Measurements from ENCODE around the gene GLI1. TPM values are rescaled to one million over a fixed set of nuclear protein-coding genes. Genes with fewer than 3 reads are reported as not detected.
"Not testable (repeated sequence)": the region's sequence is repeated elsewhere in the genome, so short reads cannot be mapped to it uniquely, and the experiment has no call there.

The GLI1 gene
- total RNA-seq, 2 donors from 2014 or later: 0.48 to 1.4 TPM

DNA sequence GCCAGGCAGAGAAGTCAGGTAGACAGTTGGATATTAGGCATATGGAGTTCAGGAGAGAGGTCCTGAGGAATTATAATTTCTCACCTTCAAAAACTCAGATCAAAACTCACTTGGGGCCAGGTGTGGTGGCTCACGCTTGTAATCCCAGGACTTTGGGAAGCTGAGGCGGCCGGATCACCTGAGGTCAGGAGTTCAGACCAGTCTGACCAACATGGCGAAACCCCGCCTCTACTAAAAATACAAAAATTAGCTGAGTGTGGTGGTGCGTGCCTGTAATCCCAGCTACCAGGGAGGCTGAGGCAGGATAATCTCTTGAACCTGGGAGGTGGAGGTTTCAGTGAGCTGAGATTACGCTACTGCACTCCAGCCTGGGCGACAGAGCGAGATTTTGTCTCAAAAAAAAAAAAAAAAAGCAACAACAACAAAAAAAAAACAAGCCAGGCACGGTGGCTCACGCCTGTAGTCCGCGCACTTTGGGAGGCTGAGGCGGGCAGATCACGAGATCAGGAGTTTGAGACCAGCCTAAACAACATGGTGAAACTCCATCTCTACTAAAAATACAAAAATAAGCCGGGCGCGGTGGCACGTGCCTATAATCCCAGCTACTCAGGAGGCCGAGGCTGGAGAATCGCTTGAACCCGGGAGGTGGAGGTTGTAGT, 42.9 kb downstream of the GLI1 start:
- not testable (repeated sequence) for H3K4me1 Mint-ChIP-seq; H3K4me3 Mint-ChIP-seq; H3K27me3 Mint-ChIP-seq; ATAC-seq (replicated peaks); H3K9me3 Mint-ChIP-seq; H3K27ac Mint-ChIP-seq
- H3K36me3 Mint-ChIP-seq (ENCODE audit: low read depth): peaks cover 93% of the 10 kb centered on the region

DNA sequence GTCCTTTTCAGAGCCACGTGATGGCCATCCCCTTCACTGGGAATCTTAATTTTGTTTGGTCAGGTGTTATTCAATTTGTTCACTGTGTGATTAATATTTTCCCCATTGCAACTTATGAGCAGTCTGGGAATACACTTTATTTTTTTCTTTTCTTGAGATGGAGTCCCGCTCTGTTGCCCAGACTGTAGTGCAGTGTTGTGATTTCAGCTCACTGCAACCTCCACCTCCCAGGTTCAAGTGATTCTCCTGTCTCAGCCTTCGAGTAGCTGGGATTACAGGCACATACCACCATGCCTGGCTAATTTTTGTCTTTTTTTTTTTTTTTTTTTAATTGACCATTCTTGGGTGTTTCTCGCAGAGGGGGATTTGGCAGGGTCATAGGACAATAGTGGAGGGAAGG, 47.0 kb downstream of the GLI1 start:
- not testable (repeated sequence) for H3K27me3 Mint-ChIP-seq; ATAC-seq (replicated peaks); H3K9me3 Mint-ChIP-seq; H3K27ac Mint-ChIP-seq; H3K4me1 Mint-ChIP-seq; H3K4me3 Mint-ChIP-seq
- H3K36me3 Mint-ChIP-seq (ENCODE audit: low read depth): peaks cover 88% of the 10 kb centered on the region

- not testable (repeated sequence) for H3K9me3 Mint-ChIP-seq; H3K4me1 Mint-ChIP-seq; H3K27me3 Mint-ChIP-seq; ATAC-seq (replicated peaks); H3K27ac Mint-ChIP-seq; H3K4me3 Mint-ChIP-seq
- H3K36me3 Mint-ChIP-seq (ENCODE audit: low read depth): peaks cover 88% of the 10 kb centered on the region
Measured at GRCh38 chr12:57507796-57508195, 48.2 kb downstream of the GLI1 start.

DNA sequence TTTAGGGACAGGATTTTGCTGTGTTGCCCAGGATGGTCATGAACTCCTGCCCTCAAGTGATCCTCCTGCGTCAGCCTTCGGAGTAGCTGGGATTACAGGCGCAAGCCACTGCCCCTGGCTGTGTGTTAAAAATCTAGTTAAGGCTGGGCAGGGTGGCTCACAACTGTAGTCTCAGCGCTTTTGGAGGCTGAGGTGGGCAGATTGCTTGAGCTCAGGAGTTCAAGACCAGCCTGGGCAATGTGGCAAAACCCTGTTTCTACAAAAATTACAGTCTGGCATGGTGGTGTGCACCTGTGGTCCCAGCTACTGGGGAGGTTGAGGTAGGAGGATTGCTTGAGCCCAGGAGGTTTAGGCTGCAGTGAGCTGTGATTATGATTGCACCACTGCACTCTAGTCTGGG, 51.6 kb downstream of the GLI1 start:
- no peak overlapping the region for H3K27ac Mint-ChIP-seq
- no peaks in the 10 kb centered on the region for H3K27me3 Mint-ChIP-seq
- peaks cover 88% of the 10 kb centered on the region for H3K36me3 Mint-ChIP-seq (ENCODE audit: low read depth)
- no peak overlapping the region for H3K4me3 Mint-ChIP-seq
- no peaks in the 10 kb centered on the region for H3K9me3 Mint-ChIP-seq
- ATAC-seq (replicated peaks): no peak
- H3K4me1 Mint-ChIP-seq: no peaks in the 10 kb centered on the region

GRCh38 chr12:57511588-57512325, 52.2 kb downstream of the GLI1 start:
- Mint-ChIP-seq H3K27me3 (no peaks in the 10 kb centered on the region), H3K36me3 (ENCODE audit: low read depth) (peaks cover 88% of the 10 kb centered on the region), H3K27ac (peak overlapping the region; percentile 81)

DNA sequence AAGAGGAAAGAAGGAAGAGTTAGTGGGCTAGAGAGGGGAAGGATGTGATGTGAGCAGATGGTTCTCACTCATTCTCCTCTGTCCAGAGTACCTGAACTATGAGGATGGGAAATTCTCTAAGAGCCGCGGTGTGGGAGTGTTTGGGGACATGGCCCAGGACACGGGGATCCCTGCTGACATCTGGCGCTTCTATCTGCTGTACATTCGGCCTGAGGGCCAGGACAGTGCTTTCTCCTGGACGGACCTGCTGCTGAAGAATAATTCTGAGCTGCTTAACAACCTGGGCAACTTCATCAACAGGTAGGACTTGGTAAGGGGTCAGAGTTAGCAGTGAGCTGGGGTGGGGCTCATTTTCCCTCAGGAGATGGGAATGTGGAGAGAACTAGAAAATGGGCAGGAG, 53.1 kb downstream of the GLI1 start:
- Mint-ChIP-seq H3K4me1 (no peaks in the 10 kb centered on the region), H3K9me3 (no peaks in the 10 kb centered on the region), H3K27ac (peak overlapping the region; percentile 8), H3K27me3 (no peaks in the 10 kb centered on the region), H3K4me3 (no peak overlapping the region), H3K36me3 (ENCODE audit: low read depth) (peaks cover 96% of the 10 kb centered on the region)
- ATAC-seq (replicated peaks): no peak

More at GRCh38 chr12:57511588-57512325, 52.2 kb downstream of the GLI1 start:
- H3K4me3 Mint-ChIP-seq: no peak overlapping the region
- peak; percentile 5 for ATAC-seq (replicated peaks)
- H3K9me3 Mint-ChIP-seq: no peaks in the 10 kb centered on the region
- no peaks in the 10 kb centered on the region for H3K4me1 Mint-ChIP-seq

DNA sequence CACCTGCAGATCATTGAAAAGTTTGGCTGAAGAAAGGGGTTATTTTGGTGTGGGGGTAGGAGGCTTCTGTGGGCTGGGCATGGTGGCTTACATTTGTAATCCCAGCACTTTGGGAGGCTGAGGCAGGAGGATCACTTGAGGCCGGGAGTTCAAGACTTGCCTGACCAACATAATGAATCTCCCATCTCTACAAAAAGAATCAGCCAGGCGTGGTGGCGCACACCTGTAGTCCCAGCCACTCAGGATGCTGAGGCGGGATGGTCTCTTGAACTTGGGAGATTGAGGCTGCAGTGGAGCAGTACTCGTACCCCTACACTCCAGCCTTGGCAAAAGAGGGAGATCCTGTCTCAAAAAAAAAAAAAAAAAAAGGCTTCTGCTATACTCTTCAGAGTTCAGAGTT, 53.7 kb downstream of the GLI1 start:
- H3K9me3 Mint-ChIP-seq: no peaks in the 10 kb centered on the region
- H3K27me3 Mint-ChIP-seq: no peaks in the 10 kb centered on the region
- H3K36me3 Mint-ChIP-seq (ENCODE audit: low read depth): peaks cover 96% of the 10 kb centered on the region
- no peak overlapping the region for H3K4me3 Mint-ChIP-seq
- peak overlapping the region; percentile 8 for H3K27ac Mint-ChIP-seq
- H3K4me1 Mint-ChIP-seq: peaks cover 3% of the 10 kb centered on the region
- no peak for ATAC-seq (replicated peaks)

- peaks cover 96% of the 10 kb centered on the region for H3K36me3 Mint-ChIP-seq (ENCODE audit: low read depth)
- ATAC-seq (replicated peaks); H3K4me1 Mint-ChIP-seq; H3K27ac Mint-ChIP-seq; H3K27me3 Mint-ChIP-seq; H3K4me3 Mint-ChIP-seq; H3K9me3 Mint-ChIP-seq: not testable (repeated sequence)
Measured at GRCh38 chr12:57513677-57514076, 54.1 kb downstream of the GLI1 start.

- H3K36me3 Mint-ChIP-seq (ENCODE audit: low read depth): peaks cover 96% of the 10 kb centered on the region
- H3K9me3 Mint-ChIP-seq; ATAC-seq (replicated peaks); H3K4me3 Mint-ChIP-seq; H3K4me1 Mint-ChIP-seq; H3K27me3 Mint-ChIP-seq; H3K27ac Mint-ChIP-seq: not testable (repeated sequence)
Measured at GRCh38 chr12:57514246-57514645, 54.7 kb downstream of the GLI1 start.

DNA sequence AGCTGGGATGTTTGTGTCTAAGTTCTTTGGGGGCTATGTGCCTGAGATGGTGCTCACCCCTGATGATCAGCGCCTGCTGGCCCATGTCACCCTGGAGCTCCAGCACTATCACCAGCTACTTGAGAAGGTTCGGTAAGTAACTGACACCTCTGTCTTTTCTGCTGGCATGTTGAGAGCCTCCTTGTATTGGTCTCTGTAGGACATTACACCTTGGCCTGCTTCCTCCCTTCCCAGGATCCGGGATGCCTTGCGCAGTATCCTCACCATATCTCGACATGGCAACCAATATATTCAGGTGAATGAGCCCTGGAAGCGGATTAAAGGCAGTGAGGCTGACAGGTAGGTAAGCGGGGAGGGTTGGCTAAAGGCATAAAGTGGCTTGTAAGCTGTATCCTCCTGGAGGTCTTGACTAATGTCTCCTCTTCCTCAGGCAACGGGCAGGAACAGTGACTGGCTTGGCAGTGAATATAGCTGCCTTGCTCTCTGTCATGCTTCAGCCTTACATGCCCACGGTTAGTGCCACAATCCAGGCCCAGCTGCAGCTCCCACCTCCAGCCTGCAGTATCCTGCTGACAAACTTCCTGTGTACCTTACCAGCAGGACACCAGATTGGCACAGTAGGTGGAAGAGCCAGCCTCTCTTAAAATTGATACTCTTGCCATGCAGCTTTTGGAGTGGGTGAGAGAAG, 55.3 kb downstream of the GLI1 start:
- no peak for ATAC-seq (replicated peaks)
- Mint-ChIP-seq H3K27ac (no peak overlapping the region), H3K4me1 (peaks cover 12% of the 10 kb centered on the region), H3K36me3 (ENCODE audit: low read depth) (peaks cover 96% of the 10 kb centered on the region), H3K4me3 (no peak overlapping the region), H3K9me3 (no peaks in the 10 kb centered on the region), H3K27me3 (no peaks in the 10 kb centered on the region)

- no peak overlapping the region for H3K27ac Mint-ChIP-seq
- H3K4me1 Mint-ChIP-seq: peaks cover 12% of the 10 kb centered on the region
- peaks cover 100% of the 10 kb centered on the region for H3K36me3 Mint-ChIP-seq (ENCODE audit: low read depth)
- ATAC-seq (replicated peaks): no peak
- no peak overlapping the region for H3K4me3 Mint-ChIP-seq
- H3K27me3 Mint-ChIP-seq: no peaks in the 10 kb centered on the region
- no peaks in the 10 kb centered on the region for H3K9me3 Mint-ChIP-seq
Measured at GRCh38 chr12:57515408-57515933, 55.9 kb downstream of the GLI1 start.

GRCh38 chr12:57515934-57516541, 56.5 kb downstream of the GLI1 start:
- Mint-ChIP-seq H3K4me1 (peaks cover 12% of the 10 kb centered on the region), H3K27me3 (no peaks in the 10 kb centered on the region), H3K36me3 (ENCODE audit: low read depth) (peaks cover 99% of the 10 kb centered on the region), H3K9me3 (no peaks in the 10 kb centered on the region), H3K4me3 (no peak overlapping the region), H3K27ac (no peak overlapping the region)
- no peak for ATAC-seq (replicated peaks)

- H3K27ac Mint-ChIP-seq: no peak overlapping the region
- no peak for ATAC-seq (replicated peaks)
- H3K4me1 Mint-ChIP-seq: peaks cover 14% of the 10 kb centered on the region
- H3K9me3 Mint-ChIP-seq: no peaks in the 10 kb centered on the region
- no peaks in the 10 kb centered on the region for H3K27me3 Mint-ChIP-seq
- peaks cover 95% of the 10 kb centered on the region for H3K36me3 Mint-ChIP-seq (ENCODE audit: low read depth)
- H3K4me3 Mint-ChIP-seq: no peak overlapping the region
Measured at GRCh38 chr12:57516617-57517153, 57.1 kb downstream of the GLI1 start.

DNA sequence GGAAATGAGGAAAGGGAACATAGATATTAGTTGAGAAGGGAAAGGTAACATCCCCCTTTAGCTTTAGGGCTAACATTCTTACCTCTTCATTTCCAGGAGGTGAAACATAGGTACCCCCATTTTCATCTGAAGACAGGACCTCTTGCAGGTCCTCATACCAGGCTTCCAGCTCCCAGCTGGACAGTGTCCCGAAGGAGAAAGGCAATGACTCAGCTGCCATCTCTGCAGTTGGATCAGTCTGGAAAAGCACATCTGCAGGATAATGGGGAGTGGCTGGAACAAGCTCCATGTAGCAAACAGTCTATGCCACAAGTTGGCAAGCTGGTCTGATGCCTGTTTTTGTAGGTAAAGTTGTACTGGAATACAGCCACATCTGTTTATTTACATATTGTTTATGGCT, 57.6 kb downstream of the GLI1 start:
- Mint-ChIP-seq H3K36me3 (ENCODE audit: low read depth) (peaks cover 95% of the 10 kb centered on the region), H3K4me1 (peaks cover 19% of the 10 kb centered on the region), H3K9me3 (no peaks in the 10 kb centered on the region), H3K27me3 (no peaks in the 10 kb centered on the region), H3K4me3 (peak overlapping the region; percentile 81), H3K27ac (no peak overlapping the region)
- ATAC-seq (replicated peaks): no peak
